ENCODE results near the gene TRPC6.
"Not testable (repeated sequence)": the region's sequence is repeated elsewhere in the genome, so short reads cannot be mapped to it uniquely, and the experiment has no call there.

The TRPC6 gene

DNA sequence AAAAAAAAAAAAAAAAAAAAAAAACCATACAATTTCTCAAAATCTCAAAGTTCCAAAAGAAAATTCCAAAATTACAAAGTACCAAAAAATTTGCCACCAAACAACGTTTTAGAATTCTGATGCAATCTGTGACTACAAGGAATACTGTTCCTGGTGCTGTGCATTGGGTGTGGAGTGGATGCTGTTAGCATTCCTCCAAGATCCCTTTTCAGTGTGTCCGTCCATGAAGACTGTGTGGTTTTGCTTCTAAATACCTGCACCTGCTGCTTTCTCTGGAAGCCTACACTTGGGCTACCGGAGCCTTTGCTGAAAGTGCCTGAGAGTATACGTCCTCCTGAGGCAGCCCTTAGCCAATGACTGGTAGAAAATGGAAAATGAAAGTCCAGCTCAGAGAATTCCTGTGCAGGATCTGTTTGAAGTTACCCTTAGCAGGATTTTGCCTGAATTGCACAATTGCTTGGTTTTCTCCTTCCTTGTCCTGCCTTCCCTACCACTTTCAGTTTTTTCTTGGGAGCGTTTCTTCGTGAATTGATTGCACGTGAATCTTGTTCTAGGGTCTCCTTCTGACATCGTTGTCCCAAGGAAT lies 140.8 kb downstream of the TRPC6 start:
- Histone ChIP-seq H3K27ac (ENCODE audit: low read depth, low read length) (no peak overlapping the region), H3K4me3 (ENCODE audit: low read depth in 1 of 5, low read length in 5 of 5) (peak overlapping the region in 1 of 5 donors; percentile 4), H3K4me1 (ENCODE audit: control insufficient read depth in 5 of 5, insufficient read depth in 5 of 5, low read length in 5 of 5) (peaks cover 0 to 42% (median 29%) of the 10 kb centered on the region in 5 donors)

DNA sequence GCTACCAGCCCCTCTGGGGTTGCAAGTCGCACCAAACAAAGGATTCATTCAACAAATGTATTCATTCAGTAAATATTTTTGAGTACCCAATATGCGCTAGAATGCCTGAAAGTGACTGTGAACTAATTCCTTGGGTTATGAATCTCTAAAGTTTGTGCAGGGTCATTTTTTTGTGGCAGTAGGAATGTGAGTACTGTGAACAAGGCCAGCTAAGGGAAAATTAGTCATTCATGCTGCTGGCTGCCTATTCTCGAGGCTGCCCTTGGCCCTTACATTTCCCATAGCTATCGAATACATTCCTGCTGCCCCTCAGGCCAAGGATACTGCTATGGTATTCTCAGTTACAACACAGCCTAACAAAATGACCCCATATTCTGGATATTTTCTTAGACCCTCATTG lies 141.6 kb downstream of the TRPC6 start:
- H3K9ac ChIP-seq (ENCODE audit: low read length in 5 of 5): no peak overlapping the region
- no peaks in the 10 kb centered on the region for H3K27me3 ChIP-seq (ENCODE audit: control insufficient read depth in 5 of 5, insufficient read depth in 4 of 5, low read length in 5 of 5)
- H3K27ac ChIP-seq (ENCODE audit: low read depth, low read length): no peak overlapping the region
- no peak overlapping the region for H3K4me3 ChIP-seq (ENCODE audit: low read depth in 1 of 5, low read length in 5 of 5)
- no peaks in the 10 kb centered on the region for H3K9me3 ChIP-seq (ENCODE audit: control insufficient read depth in 5 of 5, low read length in 5 of 5)
- peaks cover 0 to 42% (median 29%) of the 10 kb centered on the region in 5 donors for H3K4me1 ChIP-seq (ENCODE audit: control insufficient read depth in 5 of 5, insufficient read depth in 5 of 5, low read length in 5 of 5)
- H3K36me3 ChIP-seq (ENCODE audit: control insufficient read depth in 5 of 5, insufficient read depth in 5 of 5, low read length in 5 of 5): no peaks in the 10 kb centered on the region

More for the DNA sequence above, 140.8 kb downstream of the TRPC6 start:
- Histone ChIP-seq H3K36me3 (ENCODE audit: control insufficient read depth in 5 of 5, insufficient read depth in 5 of 5, low read length in 5 of 5) (no peaks in the 10 kb centered on the region), H3K27me3 (ENCODE audit: control insufficient read depth in 5 of 5, insufficient read depth in 4 of 5, low read length in 5 of 5) (no peaks in the 10 kb centered on the region), H3K9me3 (ENCODE audit: control insufficient read depth in 5 of 5, low read length in 5 of 5) (no peaks in the 10 kb centered on the region), H3K9ac (ENCODE audit: low read length in 5 of 5) (no peak overlapping the region)

DNA sequence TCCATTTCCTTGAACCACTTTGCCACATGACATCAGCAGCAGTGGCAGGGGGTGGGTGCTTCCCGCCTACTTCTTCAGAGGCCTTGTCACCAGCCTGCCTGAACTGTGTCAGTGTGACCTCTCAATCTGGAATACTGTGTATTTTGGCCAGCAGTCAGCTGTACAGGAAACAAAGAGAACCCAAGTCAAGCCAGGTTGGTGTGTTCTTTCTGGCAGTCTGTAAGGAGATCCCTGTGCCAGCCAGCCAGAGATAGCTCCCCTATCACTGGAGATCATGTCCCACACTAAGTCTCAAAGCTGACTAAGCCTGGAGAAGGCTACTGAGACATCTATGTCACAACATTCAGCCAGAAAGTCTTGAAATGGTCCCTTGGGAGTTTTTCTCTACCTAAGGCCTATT lies 142.1 kb downstream of the TRPC6 start:
- Histone ChIP-seq H3K27me3 (ENCODE audit: control insufficient read depth in 5 of 5, insufficient read depth in 4 of 5, low read length in 5 of 5) (no peaks in the 10 kb centered on the region), H3K36me3 (ENCODE audit: control insufficient read depth in 5 of 5, insufficient read depth in 5 of 5, low read length in 5 of 5) (no peaks in the 10 kb centered on the region), H3K4me1 (ENCODE audit: control insufficient read depth in 5 of 5, insufficient read depth in 5 of 5, low read length in 5 of 5) (peaks cover 0 to 41% (median 29%) of the 10 kb centered on the region in 5 donors), H3K4me3 (ENCODE audit: low read depth in 1 of 5, low read length in 5 of 5) (no peak overlapping the region), H3K9me3 (ENCODE audit: control insufficient read depth in 5 of 5, low read length in 5 of 5) (no peaks in the 10 kb centered on the region), H3K9ac (ENCODE audit: low read length in 5 of 5) (no peak overlapping the region), H3K27ac (ENCODE audit: low read depth, low read length) (no peak overlapping the region)

DNA sequence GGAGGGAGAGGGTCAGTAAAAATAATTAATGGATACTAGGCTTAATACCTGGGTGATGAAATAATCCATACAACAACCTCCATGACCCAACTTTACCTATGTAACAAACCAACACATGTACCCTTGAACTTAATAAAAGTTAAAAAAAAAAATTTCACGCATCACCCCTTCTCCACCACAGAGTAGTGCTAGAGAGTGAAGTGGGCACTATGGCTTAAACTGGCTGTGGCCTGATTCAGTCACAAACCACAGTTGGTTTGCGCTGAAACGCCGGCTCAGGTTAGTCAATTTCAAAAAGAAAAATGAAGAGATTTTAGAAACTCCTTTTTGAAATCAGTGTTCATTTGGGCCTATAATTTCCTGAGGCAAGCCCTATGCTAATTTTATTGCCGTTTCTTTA lies 144.3 kb downstream of the TRPC6 start:
- H3K9me3 ChIP-seq (ENCODE audit: control insufficient read depth in 5 of 5, low read length in 5 of 5): no peaks in the 10 kb centered on the region
- no peak overlapping the region for H3K27ac ChIP-seq (ENCODE audit: low read depth, low read length)
- H3K4me3 ChIP-seq (ENCODE audit: low read depth in 1 of 5, low read length in 5 of 5): no peak overlapping the region
- H3K4me1 ChIP-seq (ENCODE audit: control insufficient read depth in 5 of 5, insufficient read depth in 5 of 5, low read length in 5 of 5): peaks cover 0 to 22% (median 19%) of the 10 kb centered on the region in 5 donors
- no peaks in the 10 kb centered on the region for H3K27me3 ChIP-seq (ENCODE audit: control insufficient read depth in 5 of 5, insufficient read depth in 4 of 5, low read length in 5 of 5)
- no peak overlapping the region for H3K9ac ChIP-seq (ENCODE audit: low read length in 5 of 5)
- no peaks in the 10 kb centered on the region for H3K36me3 ChIP-seq (ENCODE audit: control insufficient read depth in 5 of 5, insufficient read depth in 5 of 5, low read length in 5 of 5)

DNA sequence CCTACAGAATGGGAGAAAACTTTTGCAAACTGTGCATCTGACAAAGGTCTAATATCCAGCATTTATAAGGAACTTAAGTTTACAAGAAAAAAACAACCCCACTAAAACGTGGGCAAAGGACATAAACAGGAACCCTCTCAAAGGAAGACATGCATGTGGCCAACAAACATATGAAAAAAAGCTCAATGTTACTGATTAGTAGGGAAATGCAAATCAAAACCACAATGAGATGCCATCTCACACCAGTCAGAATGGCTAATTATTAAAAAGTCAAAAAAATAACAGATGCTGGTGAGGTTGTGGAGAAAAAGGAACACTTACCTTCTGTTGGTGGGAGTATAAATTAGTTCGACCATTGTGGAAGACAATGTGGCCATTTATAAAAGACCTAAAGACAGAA lies 145.1 kb downstream of the TRPC6 start:
- not testable (repeated sequence) for H3K9ac ChIP-seq (ENCODE audit: low read length in 5 of 5); H3K27ac ChIP-seq (ENCODE audit: low read depth, low read length); H3K36me3 ChIP-seq (ENCODE audit: control insufficient read depth in 5 of 5, insufficient read depth in 5 of 5, low read length in 5 of 5); H3K4me3 ChIP-seq (ENCODE audit: low read depth in 1 of 5, low read length in 5 of 5); H3K27me3 ChIP-seq (ENCODE audit: control insufficient read depth in 5 of 5, insufficient read depth in 4 of 5, low read length in 5 of 5); H3K9me3 ChIP-seq (ENCODE audit: control insufficient read depth in 5 of 5, low read length in 5 of 5)
- peaks cover 0 to 14% (median 11%) of the 10 kb centered on the region in 5 donors for H3K4me1 ChIP-seq (ENCODE audit: control insufficient read depth in 5 of 5, insufficient read depth in 5 of 5, low read length in 5 of 5)

DNA sequence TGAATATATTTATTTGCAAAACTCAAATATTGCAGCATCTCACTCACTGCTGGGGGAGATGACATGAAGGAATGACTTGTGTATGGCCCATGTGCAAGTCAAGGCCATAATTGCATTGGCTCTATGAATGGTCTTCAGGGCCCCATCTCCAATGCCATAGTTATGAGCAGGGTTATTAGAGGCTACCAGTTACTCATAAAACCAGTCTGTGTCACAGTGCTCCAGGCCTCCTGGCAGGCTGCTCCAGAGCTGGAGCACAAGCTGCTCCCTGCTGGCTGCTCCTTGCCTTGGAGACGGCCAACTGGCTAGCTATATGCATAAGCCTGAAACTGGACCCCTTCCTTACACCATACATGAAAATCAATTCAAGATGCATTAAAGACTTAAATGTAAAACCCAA lies 145.7 kb downstream of the TRPC6 start:
- Histone ChIP-seq H3K27ac (ENCODE audit: low read depth, low read length) (no peak overlapping the region), H3K4me1 (ENCODE audit: control insufficient read depth in 5 of 5, insufficient read depth in 5 of 5, low read length in 5 of 5) (peaks cover 0 to 11% (median 7%) of the 10 kb centered on the region in 5 donors), H3K4me3 (ENCODE audit: low read depth in 1 of 5, low read length in 5 of 5) (no peak overlapping the region), H3K27me3 (ENCODE audit: control insufficient read depth in 5 of 5, insufficient read depth in 4 of 5, low read length in 5 of 5) (no peaks in the 10 kb centered on the region), H3K36me3 (ENCODE audit: control insufficient read depth in 5 of 5, insufficient read depth in 5 of 5, low read length in 5 of 5) (no peaks in the 10 kb centered on the region), H3K9me3 (ENCODE audit: control insufficient read depth in 5 of 5, low read length in 5 of 5) (no peaks in the 10 kb centered on the region), H3K9ac (ENCODE audit: low read length in 5 of 5) (no peak overlapping the region)

DNA sequence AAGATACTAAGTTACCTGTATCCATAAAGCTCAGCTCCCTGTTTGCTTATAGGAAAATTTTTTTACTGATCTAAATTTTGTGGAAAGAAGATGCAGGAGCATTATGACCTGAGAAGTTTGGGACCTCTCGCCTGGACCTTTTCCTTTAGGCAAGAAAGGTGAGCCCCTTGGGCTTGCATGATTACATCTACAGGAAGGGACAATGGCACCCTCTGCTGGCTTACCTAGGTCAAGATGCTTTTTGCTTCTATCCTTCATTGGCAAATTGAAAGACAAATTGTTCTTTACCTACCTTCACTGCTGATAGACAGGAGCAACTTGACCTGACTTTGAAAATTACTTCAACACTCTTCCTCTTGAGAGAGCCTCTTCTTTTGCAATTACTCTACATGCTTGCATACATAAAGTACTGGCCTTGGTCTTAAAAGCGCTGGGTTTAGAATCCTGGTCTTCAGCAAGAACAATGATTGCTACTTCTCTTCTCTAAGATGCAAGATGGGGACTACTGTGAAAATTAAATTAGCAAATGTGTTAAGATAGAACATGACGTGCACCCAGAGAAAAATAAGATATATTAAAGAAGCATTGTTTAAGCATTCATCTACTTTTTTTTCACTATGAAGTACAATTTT lies 147.2 kb downstream of the TRPC6 start:
- no peak overlapping the region for H3K9ac ChIP-seq (ENCODE audit: low read length in 5 of 5)
- no peak overlapping the region for H3K4me3 ChIP-seq (ENCODE audit: low read depth in 1 of 5, low read length in 5 of 5)
- H3K27me3 ChIP-seq (ENCODE audit: control insufficient read depth in 5 of 5, insufficient read depth in 4 of 5, low read length in 5 of 5): no peaks in the 10 kb centered on the region
- H3K4me1 ChIP-seq (ENCODE audit: control insufficient read depth in 5 of 5, insufficient read depth in 5 of 5, low read length in 5 of 5): peaks cover 0 to 5% (median under 1%) of the 10 kb centered on the region in 5 donors
- H3K27ac ChIP-seq (ENCODE audit: low read depth, low read length): no peak overlapping the region
- H3K9me3 ChIP-seq (ENCODE audit: control insufficient read depth in 5 of 5, low read length in 5 of 5): no peaks in the 10 kb centered on the region
- no peaks in the 10 kb centered on the region for H3K36me3 ChIP-seq (ENCODE audit: control insufficient read depth in 5 of 5, insufficient read depth in 5 of 5, low read length in 5 of 5)

DNA sequence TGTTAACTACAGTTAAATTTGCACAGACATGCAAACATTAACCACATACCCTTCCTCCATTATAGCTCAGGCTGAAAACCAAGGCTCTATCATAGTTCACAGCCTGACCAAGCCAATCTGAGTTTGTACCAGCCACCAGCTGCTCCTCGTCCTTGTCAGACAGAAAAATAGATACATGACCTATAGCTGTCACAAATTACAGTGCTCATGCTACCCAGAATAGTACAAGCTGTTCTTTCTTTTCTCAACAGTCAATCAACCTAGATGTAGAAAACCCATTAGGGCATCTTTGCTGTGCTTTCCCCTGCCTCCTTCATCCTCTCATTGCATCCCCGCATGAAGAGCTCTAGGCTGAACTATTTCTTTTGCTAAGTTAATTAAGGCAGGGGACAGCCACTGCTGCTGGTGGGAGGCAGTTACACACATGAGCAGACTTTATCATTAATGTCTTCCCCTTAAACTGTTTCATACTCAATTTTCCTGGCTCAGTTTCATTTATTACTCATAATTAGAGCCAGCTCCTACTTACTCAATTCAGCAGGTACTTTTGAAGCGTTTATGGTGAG lies 148.3 kb downstream of the TRPC6 start:
- Histone ChIP-seq H3K9me3 (ENCODE audit: control insufficient read depth in 5 of 5, low read length in 5 of 5) (no peaks in the 10 kb centered on the region), H3K9ac (ENCODE audit: low read length in 5 of 5) (no peak overlapping the region), H3K36me3 (ENCODE audit: control insufficient read depth in 5 of 5, insufficient read depth in 5 of 5, low read length in 5 of 5) (no peaks in the 10 kb centered on the region), H3K4me1 (ENCODE audit: control insufficient read depth in 5 of 5, insufficient read depth in 5 of 5, low read length in 5 of 5) (peaks cover 0 to 5% (median 0%) of the 10 kb centered on the region in 5 donors), H3K27ac (ENCODE audit: low read depth, low read length) (no peak overlapping the region), H3K27me3 (ENCODE audit: control insufficient read depth in 5 of 5, insufficient read depth in 4 of 5, low read length in 5 of 5) (no peaks in the 10 kb centered on the region), H3K4me3 (ENCODE audit: low read depth in 1 of 5, low read length in 5 of 5) (no peak overlapping the region)

DNA sequence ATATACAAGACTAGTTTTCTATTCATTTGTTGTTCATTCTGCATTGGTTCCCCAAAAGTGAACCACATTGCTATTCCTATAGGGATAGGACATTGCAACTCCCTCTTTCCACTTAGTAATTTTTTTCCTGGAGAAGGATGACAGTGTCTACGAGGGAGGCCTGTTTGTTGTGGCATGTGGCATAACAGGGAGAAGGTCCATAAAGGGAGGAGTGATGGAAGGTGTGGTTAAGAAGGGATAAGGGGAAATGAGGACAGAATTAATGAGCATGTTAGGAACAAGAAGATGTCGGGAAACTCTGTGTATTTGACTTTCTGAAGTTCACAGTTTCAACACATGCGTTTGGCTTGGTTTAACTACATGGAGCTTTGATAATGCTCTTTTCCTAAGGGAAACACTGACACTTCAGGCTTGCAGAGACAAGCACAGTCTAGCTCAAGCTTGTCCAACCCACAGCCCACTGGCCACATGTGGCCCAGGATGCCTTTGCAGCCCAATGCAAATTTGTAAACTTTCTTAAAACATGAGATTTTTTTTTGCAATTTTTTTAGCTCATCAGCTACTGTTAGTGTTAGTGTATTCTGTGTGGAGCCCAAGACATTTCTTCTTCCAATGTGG lies 149.7 kb downstream of the TRPC6 start:
- Histone ChIP-seq H3K27ac (ENCODE audit: low read depth, low read length) (no peak overlapping the region), H3K36me3 (ENCODE audit: control insufficient read depth in 5 of 5, insufficient read depth in 5 of 5, low read length in 5 of 5) (no peaks in the 10 kb centered on the region), H3K9ac (ENCODE audit: low read length in 5 of 5) (no peak overlapping the region), H3K4me3 (ENCODE audit: low read depth in 1 of 5, low read length in 5 of 5) (no peak overlapping the region), H3K9me3 (ENCODE audit: control insufficient read depth in 5 of 5, low read length in 5 of 5) (peaks cover 0 to under 1% (median 0%) of the 10 kb centered on the region in 5 donors), H3K27me3 (ENCODE audit: control insufficient read depth in 5 of 5, insufficient read depth in 4 of 5, low read length in 5 of 5) (no peaks in the 10 kb centered on the region), H3K4me1 (ENCODE audit: control insufficient read depth in 5 of 5, insufficient read depth in 5 of 5, low read length in 5 of 5) (peaks cover 0 to 18% (median 11%) of the 10 kb centered on the region in 5 donors)

DNA sequence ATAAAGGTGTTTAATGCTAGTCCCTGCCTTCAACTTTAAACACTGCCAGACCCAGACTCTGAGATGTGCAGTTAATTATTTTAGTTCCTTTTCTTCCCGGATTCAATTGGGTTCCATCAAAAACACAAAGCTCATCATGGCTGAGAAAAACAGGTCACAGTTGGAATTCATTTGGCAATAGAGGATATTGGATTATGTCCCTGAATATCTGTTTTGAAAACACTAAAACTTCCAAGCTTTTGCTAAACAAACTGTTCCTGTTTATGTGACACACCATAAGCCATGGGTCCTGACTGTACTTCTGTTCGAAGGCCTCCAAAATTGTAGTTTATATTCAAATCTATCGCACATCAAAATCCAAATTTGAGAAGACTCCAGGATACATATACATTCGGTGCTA lies 150.7 kb downstream of the TRPC6 start:
- peaks cover 0 to 21% (median 13%) of the 10 kb centered on the region in 5 donors for H3K4me1 ChIP-seq (ENCODE audit: control insufficient read depth in 5 of 5, insufficient read depth in 5 of 5, low read length in 5 of 5)
- H3K9ac ChIP-seq (ENCODE audit: low read length in 5 of 5): no peak overlapping the region
- no peaks in the 10 kb centered on the region for H3K27me3 ChIP-seq (ENCODE audit: control insufficient read depth in 5 of 5, insufficient read depth in 4 of 5, low read length in 5 of 5)
- H3K36me3 ChIP-seq (ENCODE audit: control insufficient read depth in 5 of 5, insufficient read depth in 5 of 5, low read length in 5 of 5): no peaks in the 10 kb centered on the region
- no peak overlapping the region for H3K27ac ChIP-seq (ENCODE audit: low read depth, low read length)
- H3K9me3 ChIP-seq (ENCODE audit: control insufficient read depth in 5 of 5, low read length in 5 of 5): peaks cover 0 to 6% (median under 1%) of the 10 kb centered on the region in 5 donors
- H3K4me3 ChIP-seq (ENCODE audit: low read depth in 1 of 5, low read length in 5 of 5): no peak overlapping the region
